ENCODE measurements around the gene NFATC3.

Gene NFATC3

DNA sequence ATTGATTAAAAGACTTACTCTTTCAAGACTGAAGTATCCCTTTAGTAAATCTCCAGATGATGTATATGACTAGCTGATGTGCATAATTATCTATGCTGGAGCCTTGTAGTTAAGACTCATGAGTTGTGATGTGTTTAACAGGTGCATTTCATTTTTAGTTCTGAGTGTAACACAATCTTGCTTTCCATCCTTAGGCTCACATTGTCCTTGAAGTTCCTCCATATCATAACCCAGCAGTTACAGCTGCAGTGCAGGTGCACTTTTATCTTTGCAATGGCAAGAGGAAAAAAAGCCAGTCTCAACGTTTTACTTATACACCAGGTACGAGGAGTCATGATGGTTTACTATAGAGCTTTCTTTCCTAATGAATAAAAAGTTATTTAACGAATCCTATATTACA, 97.9 kb downstream of the NFATC3 start:
- H3K27ac Mint-ChIP-seq = no peak overlapping the region

DNA sequence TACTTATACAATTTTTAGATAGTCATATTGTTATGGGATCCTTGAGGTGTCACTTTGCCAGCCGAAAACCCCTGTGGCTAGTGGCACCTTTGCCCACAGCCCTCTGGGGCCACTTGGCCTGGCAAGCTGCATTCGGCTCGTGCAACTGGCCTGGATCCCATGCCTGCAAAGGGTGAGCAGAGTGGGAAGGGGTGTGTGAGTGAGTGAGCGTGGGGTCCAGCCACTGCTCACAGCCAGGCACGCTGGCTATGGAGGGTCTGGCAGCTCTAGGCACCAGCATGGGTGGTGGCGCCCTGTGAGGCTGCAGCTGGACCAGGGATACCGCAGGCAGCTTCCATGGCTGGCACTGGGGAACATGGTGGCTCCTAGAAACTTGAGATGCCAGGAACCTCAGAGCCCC, 101.7 kb downstream of the NFATC3 start:
- no peaks in the 10 kb centered on the region for H3K9me3 Mint-ChIP-seq
- no peaks in the 10 kb centered on the region for H3K27me3 Mint-ChIP-seq (ENCODE audit: low read depth)
- H3K27ac Mint-ChIP-seq = no peak overlapping the region
- no peak for DNase-seq (ENCODE audit: low spot score)
- H3K36me3 Mint-ChIP-seq (ENCODE audit: low read depth) = peaks cover 59% of the 10 kb centered on the region
- no peak overlapping the region for H3K4me3 Mint-ChIP-seq
- peaks cover 5% of the 10 kb centered on the region for H3K4me1 Mint-ChIP-seq (ENCODE audit: low read depth)

More for the DNA sequence above, 97.9 kb downstream of the NFATC3 start:
- DNase-seq (ENCODE audit: low spot score) = no peak
- H3K27me3 Mint-ChIP-seq (ENCODE audit: low read depth) = no peaks in the 10 kb centered on the region
- peaks cover 68% of the 10 kb centered on the region for H3K36me3 Mint-ChIP-seq (ENCODE audit: low read depth)
- peaks cover 2% of the 10 kb centered on the region for H3K4me1 Mint-ChIP-seq (ENCODE audit: low read depth)
- H3K4me3 Mint-ChIP-seq = no peak overlapping the region
- H3K9me3 Mint-ChIP-seq = no peaks in the 10 kb centered on the region

DNA sequence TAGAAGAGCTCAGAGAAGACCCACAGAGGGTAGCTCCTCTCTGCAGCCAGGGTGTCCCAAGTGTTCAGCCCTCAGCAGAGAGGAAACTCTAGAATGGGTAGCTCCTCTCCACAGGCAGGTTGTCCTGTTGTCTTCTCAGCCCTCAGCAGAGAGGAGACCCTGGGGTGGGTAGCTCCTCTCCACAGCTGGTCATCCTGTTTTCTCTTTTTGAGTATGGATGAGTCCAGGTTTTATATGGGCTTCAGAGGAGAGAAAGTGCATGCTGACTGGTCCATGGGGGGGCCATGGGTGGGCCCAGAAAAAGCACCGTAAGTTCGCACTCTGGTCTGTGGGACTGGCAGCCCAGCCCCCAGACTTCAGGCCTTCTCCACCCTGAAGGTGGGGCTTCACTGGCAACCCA, 102.3 kb downstream of the NFATC3 start:
- Mint-ChIP-seq H3K27me3 (ENCODE audit: low read depth) (no peaks in the 10 kb centered on the region), H3K27ac (no peak overlapping the region), H3K4me3 (no peak overlapping the region), H3K36me3 (ENCODE audit: low read depth) (peaks cover 58% of the 10 kb centered on the region), H3K4me1 (ENCODE audit: low read depth) (peaks cover 5% of the 10 kb centered on the region), H3K9me3 (no peaks in the 10 kb centered on the region)
- no peak for DNase-seq (ENCODE audit: low spot score)

DNA sequence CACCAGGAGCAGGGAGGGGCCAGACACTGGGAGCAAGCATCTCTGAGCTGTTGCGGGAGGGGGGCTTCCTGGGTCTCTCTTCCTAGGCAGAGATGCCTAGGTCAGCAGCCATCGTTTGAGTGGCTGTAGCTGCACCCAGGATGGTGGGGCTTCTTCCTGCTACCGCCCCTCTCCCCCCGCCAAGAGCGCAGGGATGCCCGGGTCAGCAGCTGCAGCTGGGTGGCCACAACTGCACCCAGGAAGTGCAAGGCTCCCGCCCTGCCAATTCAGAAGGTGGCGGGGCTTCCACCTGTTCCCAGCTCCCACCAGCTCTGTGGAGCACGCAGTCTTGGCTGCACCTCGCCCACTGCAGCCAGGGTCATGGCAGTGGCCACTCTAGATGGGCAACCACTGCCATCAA, 103.0 kb downstream of the NFATC3 start:
- H3K36me3 Mint-ChIP-seq (ENCODE audit: low read depth) = peaks cover 61% of the 10 kb centered on the region
- peaks cover 5% of the 10 kb centered on the region for H3K4me1 Mint-ChIP-seq (ENCODE audit: low read depth)
- no peaks in the 10 kb centered on the region for H3K9me3 Mint-ChIP-seq
- no peak overlapping the region for H3K27ac Mint-ChIP-seq
- H3K27me3 Mint-ChIP-seq (ENCODE audit: low read depth) = no peaks in the 10 kb centered on the region
- no peak overlapping the region for H3K4me3 Mint-ChIP-seq
- no peak for DNase-seq (ENCODE audit: low spot score)

DNA sequence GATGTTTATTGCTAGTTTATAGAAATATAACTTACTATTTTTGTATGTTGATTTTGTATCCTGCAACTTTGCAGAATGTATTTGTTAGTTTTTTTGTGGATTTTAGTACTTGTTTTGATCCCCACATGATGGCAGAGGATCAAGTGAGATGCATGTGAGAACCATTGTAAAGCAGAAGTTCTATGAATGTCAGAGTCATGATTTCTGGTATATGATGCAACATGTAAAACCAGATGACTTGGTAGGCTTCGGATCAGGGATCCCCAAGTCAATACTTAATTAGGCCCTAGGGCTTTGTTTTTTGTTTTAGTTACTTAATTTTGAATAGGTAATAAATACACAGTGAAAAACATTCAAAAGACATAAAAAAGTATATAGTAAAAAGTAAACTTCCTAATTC, 104.9 kb downstream of the NFATC3 start:
- H3K36me3 Mint-ChIP-seq (ENCODE audit: low read depth) = peaks cover 67% of the 10 kb centered on the region
- no peak overlapping the region for H3K4me3 Mint-ChIP-seq
- no peak overlapping the region for H3K27ac Mint-ChIP-seq
- no peaks in the 10 kb centered on the region for H3K9me3 Mint-ChIP-seq
- no peak for DNase-seq (ENCODE audit: low spot score)
- peaks cover 3% of the 10 kb centered on the region for H3K4me1 Mint-ChIP-seq (ENCODE audit: low read depth)
- H3K27me3 Mint-ChIP-seq (ENCODE audit: low read depth) = no peaks in the 10 kb centered on the region

DNA sequence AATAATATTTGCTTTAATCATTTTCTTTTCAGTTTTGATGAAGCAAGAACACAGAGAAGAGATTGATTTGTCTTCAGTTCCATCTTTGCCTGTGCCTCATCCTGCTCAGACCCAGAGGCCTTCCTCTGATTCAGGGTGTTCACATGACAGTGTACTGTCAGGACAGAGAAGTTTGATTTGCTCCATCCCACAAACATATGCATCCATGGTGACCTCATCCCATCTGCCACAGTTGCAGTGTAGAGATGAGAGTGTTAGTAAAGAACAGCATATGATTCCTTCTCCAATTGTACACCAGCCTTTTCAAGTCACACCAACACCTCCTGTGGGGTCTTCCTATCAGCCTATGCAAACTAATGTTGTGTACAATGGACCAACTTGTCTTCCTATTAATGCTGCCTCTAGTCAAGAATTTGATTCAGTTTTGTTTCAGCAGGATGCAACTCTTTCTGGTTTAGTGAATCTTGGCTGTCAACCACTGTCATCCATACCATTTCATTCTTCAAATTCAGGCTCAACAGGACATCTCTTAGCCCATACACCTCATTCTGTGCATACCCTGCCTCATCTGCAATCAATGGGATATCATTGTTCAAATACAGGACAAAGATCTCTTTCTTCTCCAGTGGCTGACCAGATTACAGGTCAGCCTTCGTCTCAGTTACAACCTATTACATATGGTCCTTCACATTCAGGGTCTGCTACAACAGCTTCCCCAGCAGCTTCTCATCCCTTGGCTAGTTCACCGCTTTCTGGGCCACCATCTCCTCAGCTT, 105.8 kb downstream of the NFATC3 start:
- H3K27ac Mint-ChIP-seq = no peak overlapping the region
- DNase-seq (ENCODE audit: low spot score) = no peak
- H3K9me3 Mint-ChIP-seq = no peaks in the 10 kb centered on the region
- no peak overlapping the region for H3K4me3 Mint-ChIP-seq
- H3K36me3 Mint-ChIP-seq (ENCODE audit: low read depth) = peaks cover 63% of the 10 kb centered on the region
- peaks cover 3% of the 10 kb centered on the region for H3K4me1 Mint-ChIP-seq (ENCODE audit: low read depth)
- no peaks in the 10 kb centered on the region for H3K27me3 Mint-ChIP-seq (ENCODE audit: low read depth)

DNA sequence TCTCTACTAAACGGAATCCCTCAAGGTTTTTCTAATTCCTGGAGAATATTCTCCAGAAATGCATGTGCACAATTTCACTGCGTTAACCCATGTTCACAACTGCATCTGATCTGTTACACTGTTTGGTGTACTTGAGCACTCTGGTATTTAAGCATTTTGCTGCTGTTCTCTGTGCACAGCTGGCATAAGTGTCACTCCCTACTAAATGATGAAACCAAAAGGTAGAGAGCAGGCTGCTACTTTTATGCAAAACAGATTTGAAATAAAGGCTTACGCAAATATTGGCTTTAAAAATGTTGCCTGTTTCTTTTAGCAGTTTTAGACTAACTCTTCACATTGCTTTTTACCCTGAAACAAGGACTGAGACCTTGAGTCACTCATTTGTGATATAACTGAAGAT, 109.1 kb downstream of the NFATC3 start:
- H3K27me3 Mint-ChIP-seq (ENCODE audit: low read depth) = no peaks in the 10 kb centered on the region
- H3K9me3 Mint-ChIP-seq = no peaks in the 10 kb centered on the region
- no peak overlapping the region for H3K4me3 Mint-ChIP-seq
- H3K27ac Mint-ChIP-seq = no peak overlapping the region
- peaks cover 50% of the 10 kb centered on the region for H3K36me3 Mint-ChIP-seq (ENCODE audit: low read depth)
- DNase-seq (ENCODE audit: low spot score) = no peak
- peaks cover 3% of the 10 kb centered on the region for H3K4me1 Mint-ChIP-seq (ENCODE audit: low read depth)

DNA sequence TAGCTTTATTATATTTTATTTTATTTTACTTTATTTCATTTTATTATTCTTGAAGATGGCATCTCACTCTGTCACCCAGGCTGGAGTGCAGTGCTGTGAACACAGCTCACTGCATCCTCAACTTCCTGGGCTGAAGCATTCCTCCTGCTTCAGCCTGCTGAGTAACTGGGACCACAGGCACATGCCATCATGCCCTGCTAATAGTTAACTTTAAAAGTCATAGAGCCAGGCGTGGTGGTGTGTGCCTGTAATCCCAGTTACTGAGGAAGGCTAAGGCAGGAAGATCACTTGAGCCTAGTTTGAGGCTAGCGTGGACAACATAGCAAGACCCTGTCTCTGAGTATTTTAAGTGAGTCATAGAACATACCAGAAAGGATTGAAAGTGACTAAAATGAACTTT, 112.1 kb downstream of the NFATC3 start:
- H3K27me3 Mint-ChIP-seq (ENCODE audit: low read depth) = no peaks in the 10 kb centered on the region
- no peak overlapping the region for H3K27ac Mint-ChIP-seq
- H3K4me3 Mint-ChIP-seq = no peak overlapping the region
- H3K9me3 Mint-ChIP-seq = no peaks in the 10 kb centered on the region
- no peak for DNase-seq (ENCODE audit: low spot score)
- peaks cover 43% of the 10 kb centered on the region for H3K36me3 Mint-ChIP-seq (ENCODE audit: low read depth)
- H3K4me1 Mint-ChIP-seq (ENCODE audit: low read depth) = peaks cover 7% of the 10 kb centered on the region

DNA sequence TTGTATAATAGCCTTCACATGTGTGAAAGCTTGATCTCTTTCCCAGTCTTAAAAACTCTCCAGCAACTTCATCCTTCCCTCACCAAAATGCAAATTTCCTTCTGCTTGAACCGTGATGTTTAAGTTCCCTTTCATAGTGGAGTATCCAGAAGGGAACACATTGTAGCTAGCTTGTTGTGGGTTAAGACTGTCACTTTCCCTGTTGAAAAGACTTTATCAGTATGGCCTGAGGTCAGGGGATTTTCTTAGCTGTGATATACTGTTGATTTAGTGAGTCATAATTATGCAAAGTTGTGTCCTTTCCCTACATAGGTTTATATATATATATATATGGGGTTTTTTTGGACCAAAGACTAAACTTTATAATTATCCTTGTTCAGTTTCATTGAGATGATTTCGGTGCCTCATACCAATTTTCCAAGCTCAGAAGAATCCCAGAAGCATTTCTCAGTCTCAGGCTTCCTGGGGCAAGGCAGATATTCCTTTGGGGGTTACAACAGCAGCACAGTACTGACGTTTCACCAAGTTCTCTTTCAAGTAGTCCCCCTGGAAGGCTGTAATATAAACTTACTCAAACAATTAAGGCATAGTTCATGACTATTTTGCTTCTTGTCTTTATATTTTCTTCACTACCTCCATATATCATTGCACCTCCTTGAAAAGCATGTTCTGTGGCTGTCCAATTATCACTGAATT, 115.1 kb downstream of the NFATC3 start:
- H3K9me3 Mint-ChIP-seq = no peaks in the 10 kb centered on the region
- H3K4me1 Mint-ChIP-seq (ENCODE audit: low read depth) = peaks cover 9% of the 10 kb centered on the region
- DNase-seq (ENCODE audit: low spot score) = no peak
- no peaks in the 10 kb centered on the region for H3K27me3 Mint-ChIP-seq (ENCODE audit: low read depth)
- H3K36me3 Mint-ChIP-seq (ENCODE audit: low read depth) = peaks cover 23% of the 10 kb centered on the region
- no peak overlapping the region for H3K4me3 Mint-ChIP-seq
- H3K27ac Mint-ChIP-seq = peak overlapping the region; percentile 4

DNA sequence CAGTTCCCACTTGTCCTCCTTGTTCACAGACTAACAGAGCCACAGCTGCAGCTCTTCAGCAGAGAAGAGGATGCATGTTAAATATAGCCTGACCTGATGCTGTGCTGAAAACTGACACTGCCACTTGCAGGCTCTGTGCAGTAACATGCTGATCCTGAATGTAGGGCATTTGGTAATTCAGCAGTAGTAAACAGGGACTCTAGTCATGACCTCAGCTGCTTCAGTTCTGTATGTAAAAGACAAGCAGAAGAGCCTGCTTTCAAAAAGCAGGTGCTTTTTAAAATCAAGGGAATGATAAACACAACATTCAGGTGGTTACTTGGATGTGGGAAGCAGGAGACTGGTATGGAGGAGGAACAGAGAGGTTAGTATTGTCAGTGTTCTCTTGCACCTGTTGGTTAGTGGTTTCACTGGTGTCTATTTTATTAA, 116.9 kb downstream of the NFATC3 start:
- H3K36me3 Mint-ChIP-seq (ENCODE audit: low read depth) = peaks cover 24% of the 10 kb centered on the region
- no peaks in the 10 kb centered on the region for H3K27me3 Mint-ChIP-seq (ENCODE audit: low read depth)
- H3K27ac Mint-ChIP-seq = no peak overlapping the region

DNA sequence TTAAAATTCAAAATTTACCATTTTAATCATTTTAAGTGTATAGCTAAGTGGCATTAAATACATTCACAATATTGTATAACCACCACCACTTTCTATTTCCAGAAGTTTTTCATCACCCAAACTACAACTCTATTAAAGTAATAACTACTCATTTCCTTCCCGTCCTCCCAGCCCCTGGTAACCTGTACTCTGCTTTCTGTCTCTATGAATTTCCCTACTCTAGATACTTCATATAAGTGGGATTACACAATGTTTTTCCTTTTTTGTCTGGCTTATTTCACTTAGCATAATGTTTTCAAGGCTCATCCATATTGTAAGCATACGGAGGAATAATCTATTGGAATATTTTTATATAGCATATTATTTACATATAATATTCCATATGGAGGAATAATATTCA, 121.1 kb downstream of the NFATC3 start:
- no peak for DNase-seq (ENCODE audit: low spot score)
- no peaks in the 10 kb centered on the region for H3K27me3 Mint-ChIP-seq (ENCODE audit: low read depth)
- peaks cover 23% of the 10 kb centered on the region for H3K4me1 Mint-ChIP-seq (ENCODE audit: low read depth)
- H3K4me3 Mint-ChIP-seq = no peak overlapping the region
- peaks cover 31% of the 10 kb centered on the region for H3K36me3 Mint-ChIP-seq (ENCODE audit: low read depth)
- H3K27ac Mint-ChIP-seq = peak overlapping the region; percentile 41
- no peaks in the 10 kb centered on the region for H3K9me3 Mint-ChIP-seq

More for the DNA sequence above, 116.9 kb downstream of the NFATC3 start:
- no peak for DNase-seq (ENCODE audit: low spot score)
- H3K9me3 Mint-ChIP-seq = no peaks in the 10 kb centered on the region
- peaks cover 10% of the 10 kb centered on the region for H3K4me1 Mint-ChIP-seq (ENCODE audit: low read depth)
- H3K4me3 Mint-ChIP-seq = no peak overlapping the region

DNA sequence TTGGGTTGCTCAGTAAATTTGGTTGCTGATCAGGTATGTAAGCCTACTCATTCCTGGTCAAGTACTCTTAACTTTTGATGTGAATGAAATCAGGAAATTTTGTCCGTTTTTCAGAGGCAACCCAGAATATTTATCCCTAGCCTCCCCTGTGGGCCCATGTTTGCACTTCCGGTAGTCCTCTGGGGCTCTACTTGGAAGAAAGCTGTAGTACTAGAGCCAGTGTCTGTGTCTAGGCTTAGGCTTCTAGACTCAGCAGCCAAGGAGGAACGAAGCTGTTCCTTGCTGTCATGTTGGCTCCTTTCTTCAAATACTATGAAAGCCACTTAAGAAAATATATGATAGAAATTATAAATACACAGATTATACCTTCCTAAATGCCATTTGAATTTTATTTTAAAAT, 129.6 kb downstream of the NFATC3 start:
- H3K9me3 Mint-ChIP-seq = no peaks in the 10 kb centered on the region
- H3K4me3 Mint-ChIP-seq = no peak overlapping the region
- peaks cover 43% of the 10 kb centered on the region for H3K36me3 Mint-ChIP-seq (ENCODE audit: low read depth)
- peaks cover 24% of the 10 kb centered on the region for H3K4me1 Mint-ChIP-seq (ENCODE audit: low read depth)
- no peak for DNase-seq (ENCODE audit: low spot score)
- H3K27me3 Mint-ChIP-seq (ENCODE audit: low read depth) = no peaks in the 10 kb centered on the region
- no peak overlapping the region for H3K27ac Mint-ChIP-seq

DNA sequence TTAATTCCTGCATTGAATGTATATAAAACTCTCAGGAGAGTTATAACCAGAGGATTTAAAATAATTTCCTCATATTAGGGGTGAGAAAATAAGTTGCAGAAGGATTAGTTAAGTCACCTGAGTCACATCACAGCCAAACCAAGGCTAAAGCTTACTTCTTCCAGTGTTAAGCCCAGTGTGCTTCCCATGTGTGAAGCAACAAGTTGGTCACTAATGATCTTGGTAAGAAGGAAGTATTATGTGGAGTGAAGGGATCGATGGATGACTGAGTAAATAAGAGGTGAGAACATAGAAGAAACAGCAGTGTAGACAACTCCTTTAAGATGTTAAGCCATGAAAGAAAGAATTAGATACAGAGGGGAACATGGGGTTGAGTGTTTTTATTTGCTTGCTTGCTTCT, 130.1 kb downstream of the NFATC3 start:
- no peaks in the 10 kb centered on the region for H3K9me3 Mint-ChIP-seq
- no peak overlapping the region for H3K4me3 Mint-ChIP-seq
- H3K36me3 Mint-ChIP-seq (ENCODE audit: low read depth) = peaks cover 47% of the 10 kb centered on the region
- no peak for DNase-seq (ENCODE audit: low spot score)
- no peaks in the 10 kb centered on the region for H3K27me3 Mint-ChIP-seq (ENCODE audit: low read depth)
- peaks cover 23% of the 10 kb centered on the region for H3K4me1 Mint-ChIP-seq (ENCODE audit: low read depth)
- peak overlapping the region; percentile 47 for H3K27ac Mint-ChIP-seq

DNA sequence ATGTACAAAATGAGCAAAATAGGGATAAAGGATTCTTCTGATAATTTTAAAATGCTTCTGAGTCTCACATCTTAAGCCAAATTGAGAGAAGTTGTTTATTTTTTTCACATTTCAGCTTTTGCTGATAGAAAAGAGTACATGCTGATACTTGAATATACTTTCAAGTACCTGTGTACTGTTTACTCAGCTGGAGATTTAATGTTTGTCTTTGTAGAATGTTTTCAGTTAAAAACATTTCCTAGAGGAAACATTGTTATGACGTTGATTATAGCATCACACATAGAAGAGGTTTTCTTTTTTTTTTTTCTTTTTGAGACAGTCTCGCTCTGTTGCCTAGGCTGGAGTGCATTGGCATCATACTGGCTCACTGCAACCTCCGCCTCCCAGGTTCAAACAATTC, 131.1 kb downstream of the NFATC3 start:
- Mint-ChIP-seq H3K4me1 (ENCODE audit: low read depth) (peaks cover 15% of the 10 kb centered on the region), H3K9me3 (no peaks in the 10 kb centered on the region), H3K27ac (no peak overlapping the region), H3K27me3 (ENCODE audit: low read depth) (no peaks in the 10 kb centered on the region), H3K36me3 (ENCODE audit: low read depth) (peaks cover 43% of the 10 kb centered on the region), H3K4me3 (no peak overlapping the region)
- no peak for DNase-seq (ENCODE audit: low spot score)

Data from T-helper 2 cell treated with Interferon-gamma antibody and Interleukin-4, amounts not matched to agents 5 μg/mL and 100 μg/mL, for 36 hours (primary cell).